ENCODE results near the gene PPY.

DNA sequence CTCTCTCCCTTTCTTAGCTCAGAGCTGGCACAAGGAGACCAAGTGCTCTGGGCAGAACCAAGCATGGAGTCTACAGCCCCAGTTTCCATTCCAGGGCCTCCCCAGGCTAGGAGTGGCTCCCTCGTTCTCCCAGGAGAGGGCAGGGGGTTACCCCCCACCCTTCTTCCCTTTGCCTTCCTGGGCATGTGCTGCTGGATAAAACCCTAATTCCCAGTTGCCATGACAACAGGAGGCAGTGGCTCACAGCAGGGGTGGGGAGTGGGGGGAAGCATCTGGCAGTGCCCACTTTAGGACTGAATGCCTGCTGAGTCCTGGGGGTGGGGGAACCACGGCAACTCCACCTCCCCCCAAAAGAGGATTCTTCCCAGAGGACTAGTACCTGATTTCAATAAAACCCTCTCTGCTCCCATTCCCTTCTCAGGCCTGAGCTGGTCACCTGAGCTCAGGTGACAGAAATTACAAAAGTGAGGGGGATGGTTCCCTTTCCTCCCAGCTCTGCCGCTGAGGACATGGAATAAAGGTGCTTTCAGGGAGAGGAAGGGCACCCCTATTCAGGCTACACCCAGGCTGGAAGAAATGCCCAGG lies 36.8 kb downstream of the PPY start:
- TF ChIP-seq, protein P1, sequence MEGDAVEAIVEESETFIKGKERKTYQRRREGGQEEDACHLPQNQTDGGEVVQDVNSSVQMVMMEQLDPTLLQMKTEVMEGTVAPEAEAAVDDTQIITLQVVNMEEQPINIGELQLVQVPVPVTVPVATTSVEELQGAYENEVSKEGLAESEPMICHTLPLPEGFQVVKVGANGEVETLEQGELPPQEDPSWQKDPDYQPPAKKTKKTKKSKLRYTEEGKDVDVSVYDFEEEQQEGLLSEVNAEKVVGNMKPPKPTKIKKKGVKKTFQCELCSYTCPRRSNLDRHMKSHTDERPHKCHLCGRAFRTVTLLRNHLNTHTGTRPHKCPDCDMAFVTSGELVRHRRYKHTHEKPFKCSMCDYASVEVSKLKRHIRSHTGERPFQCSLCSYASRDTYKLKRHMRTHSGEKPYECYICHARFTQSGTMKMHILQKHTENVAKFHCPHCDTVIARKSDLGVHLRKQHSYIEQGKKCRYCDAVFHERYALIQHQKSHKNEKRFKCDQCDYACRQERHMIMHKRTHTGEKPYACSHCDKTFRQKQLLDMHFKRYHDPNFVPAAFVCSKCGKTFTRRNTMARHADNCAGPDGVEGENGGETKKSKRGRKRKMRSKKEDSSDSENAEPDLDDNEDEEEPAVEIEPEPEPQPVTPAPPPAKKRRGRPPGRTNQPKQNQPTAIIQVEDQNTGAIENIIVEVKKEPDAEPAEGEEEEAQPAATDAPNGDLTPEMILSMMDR (IDR thresholded peaks at IDR 0.05): no peak
- no peak for TF ChIP-seq POLR2A (IDR thresholded peaks at IDR 0.05)
